SKM-1 treated with dmso at 0.1 percent for 144 hours (cell line): ENCODE data around the gene SLC2A9.
A peak's percentile ranks its signal among the peaks of the same experiment; 100 is the strongest.

Experiments used
- DNase-seq: peaks from one replicate; lab custom pipeline; 2025; ENCODE audit not compliant: unreplicated experiment; lab: John Stamatoyannopoulos, UW

Gene SLC2A9

GRCh38 chr4:10020106-10020505 lies 1.2 kb downstream of the SLC2A9 start:
- no peak for DNase-seq

- DNase-seq = no peak
These were observed 1.7 kb downstream of the SLC2A9 start for GRCh38 chr4:10019521-10020051.

- DNase-seq = peak; percentile 99
These were observed 2.4 kb downstream of the SLC2A9 start for GRCh38 chr4:10018818-10019461.

DNA sequence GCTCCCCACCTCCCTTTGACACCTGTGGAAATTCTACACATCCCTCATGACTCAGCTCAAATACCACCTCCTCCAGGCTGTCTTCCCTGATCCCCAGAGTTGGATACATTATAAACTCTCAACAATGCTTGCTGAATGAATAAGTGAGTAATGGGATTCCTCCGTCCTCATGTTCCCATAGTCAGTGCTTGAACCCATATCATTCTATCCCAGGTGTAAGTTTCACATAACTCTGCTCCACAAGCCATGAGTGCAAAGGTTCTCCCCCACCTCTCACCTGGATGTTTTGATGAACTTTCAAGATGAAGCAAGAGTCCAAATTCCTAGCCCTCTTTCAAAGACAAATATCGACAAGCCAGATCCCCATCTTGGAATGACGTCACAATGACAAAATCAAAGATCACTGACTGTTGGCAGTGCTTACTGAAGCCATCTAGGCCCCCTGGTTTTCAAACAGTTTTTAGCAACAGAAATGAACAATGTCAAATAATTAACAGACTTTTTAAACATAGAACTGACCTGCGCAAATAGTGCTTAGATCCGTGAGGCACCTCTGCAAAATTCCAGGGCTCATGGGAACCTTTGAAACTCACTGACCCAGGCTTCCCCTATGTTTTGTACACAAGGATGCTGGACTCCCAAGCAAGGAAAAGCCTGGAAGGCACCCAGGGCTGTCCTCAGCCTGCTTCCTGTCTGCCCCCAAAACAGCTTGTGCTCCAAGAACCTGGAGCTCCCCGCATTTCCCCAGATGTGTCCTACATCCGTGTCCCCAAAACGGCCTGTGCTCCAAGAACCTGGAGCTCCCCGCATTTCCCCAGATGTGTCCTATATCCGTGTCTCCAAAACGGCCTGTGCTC lies 4.0 kb downstream of the SLC2A9 start:
- no peak for DNase-seq

DNA sequence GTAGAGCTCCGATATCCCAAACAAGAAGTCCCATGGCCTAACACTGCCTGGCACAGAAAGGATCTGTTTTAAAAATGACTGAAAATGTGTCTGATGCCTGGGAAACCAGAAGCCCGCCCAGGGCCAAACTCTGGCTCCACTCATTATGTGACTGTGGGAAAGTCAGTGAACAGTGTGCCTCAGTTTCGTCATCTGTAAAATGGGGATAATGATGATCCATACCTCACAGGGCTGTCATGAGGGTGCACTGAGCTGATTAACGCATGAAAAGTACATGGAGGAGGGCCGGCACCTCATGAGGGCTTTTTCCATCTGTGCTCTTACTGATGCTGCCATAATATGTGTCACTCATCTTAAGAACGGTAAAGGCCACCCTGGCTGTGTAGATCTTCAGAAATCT lies 5.1 kb downstream of the SLC2A9 start:
- no peak for DNase-seq

DNA sequence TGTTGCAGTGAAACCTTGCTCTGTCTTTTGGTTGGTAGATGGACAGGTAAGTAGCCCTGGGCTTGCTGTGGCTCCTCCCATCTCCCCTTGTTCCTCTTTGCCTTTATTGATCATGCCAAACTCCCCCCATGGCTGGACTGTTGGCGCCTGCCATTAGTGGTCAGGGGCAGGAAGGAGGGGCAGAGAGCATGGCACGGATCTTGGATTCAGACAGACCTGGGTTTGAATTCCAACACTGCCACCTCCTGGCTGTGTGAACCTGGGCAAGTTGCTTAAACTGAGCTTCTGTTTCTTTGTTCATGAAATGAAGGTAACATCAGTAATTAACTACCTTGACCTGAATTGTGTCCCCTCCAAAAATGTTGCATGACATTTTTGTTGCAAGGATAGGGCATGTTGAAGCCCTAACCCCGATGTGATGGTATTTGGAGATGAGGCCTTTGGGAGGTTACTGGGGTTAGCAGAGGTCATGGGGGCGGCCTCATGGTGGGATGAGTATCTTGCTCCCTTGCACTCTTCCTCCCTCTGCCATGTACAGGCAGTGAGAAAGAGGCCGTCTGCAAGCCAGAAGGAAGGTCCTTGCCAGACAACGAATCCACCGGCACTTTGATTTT lies 6.0 kb downstream of the SLC2A9 start:
- peak; percentile 30 for DNase-seq

- DNase-seq = peak; percentile 33
These were observed 7.6 kb downstream of the SLC2A9 start for GRCh38 chr4:10013722-10014121.

GRCh38 chr4:10011885-10012284 lies 9.4 kb downstream of the SLC2A9 start:
- DNase-seq = no peak

GRCh38 chr4:10011277-10011676 lies 10.0 kb downstream of the SLC2A9 start:
- no peak for DNase-seq

- DNase-seq = no peak
These were observed 11.3 kb downstream of the SLC2A9 start for GRCh38 chr4:10009861-10010500.

GRCh38 chr4:10008609-10009005 lies 12.7 kb downstream of the SLC2A9 start:
- DNase-seq = no peak

GRCh38 chr4:10007793-10008608 lies 13.3 kb downstream of the SLC2A9 start:
- DNase-seq = no peak

- DNase-seq = no peak
These were observed 13.9 kb downstream of the SLC2A9 start for GRCh38 chr4:10007436-10007740.

GRCh38 chr4:10006601-10007435 lies 14.5 kb downstream of the SLC2A9 start:
- DNase-seq = peak; percentile 69

GRCh38 chr4:10006231-10006600 lies 15.1 kb downstream of the SLC2A9 start:
- peak; percentile 96 for DNase-seq

GRCh38 chr4:10005632-10006031 lies 15.7 kb downstream of the SLC2A9 start:
- peak; percentile 32 for DNase-seq

DNA sequence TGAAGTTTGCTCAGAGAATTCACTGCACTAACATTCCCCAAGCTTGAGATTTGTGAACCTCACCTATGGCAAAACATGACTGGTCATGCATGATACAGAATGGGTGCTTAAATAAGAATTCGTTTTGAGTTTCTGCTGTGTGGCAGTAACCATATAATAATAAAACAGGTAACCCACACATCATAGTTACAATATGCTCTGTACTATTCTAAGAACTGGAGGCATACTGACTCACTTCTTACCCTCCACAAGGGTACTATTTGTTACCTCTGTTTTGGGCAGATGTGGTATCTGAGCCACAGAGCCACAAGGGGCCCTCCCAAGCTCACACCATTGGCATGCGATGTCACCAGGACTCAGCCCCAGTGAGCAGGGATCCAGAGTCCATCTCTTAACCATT lies 17.6 kb downstream of the SLC2A9 start:
- no peak for DNase-seq

GRCh38 chr4:10002278-10002677 lies 19.0 kb downstream of the SLC2A9 start:
- no peak for DNase-seq

DNA sequence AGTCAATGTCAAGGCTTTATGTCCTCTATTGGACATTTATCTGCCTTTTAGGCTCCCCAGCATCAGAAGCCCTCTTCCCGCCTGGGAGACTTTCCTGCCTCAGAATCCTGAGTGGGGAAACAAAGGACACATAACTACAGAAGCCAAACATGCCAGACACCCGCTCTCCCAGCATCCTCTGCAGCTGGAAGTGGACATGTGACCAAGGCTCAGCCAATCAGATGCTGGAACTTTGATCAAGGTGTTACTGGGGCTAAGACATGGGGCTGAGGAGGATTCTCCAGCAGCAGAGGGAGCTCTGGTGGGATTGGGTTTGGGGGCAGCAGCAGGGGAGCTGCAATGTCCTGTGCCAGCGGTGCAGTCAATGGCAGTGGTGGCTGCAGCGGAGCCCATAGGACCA lies 19.5 kb downstream of the SLC2A9 start:
- DNase-seq = no peak
